ENCODE results near the gene FGF11.

The FGF11 gene

DNA sequence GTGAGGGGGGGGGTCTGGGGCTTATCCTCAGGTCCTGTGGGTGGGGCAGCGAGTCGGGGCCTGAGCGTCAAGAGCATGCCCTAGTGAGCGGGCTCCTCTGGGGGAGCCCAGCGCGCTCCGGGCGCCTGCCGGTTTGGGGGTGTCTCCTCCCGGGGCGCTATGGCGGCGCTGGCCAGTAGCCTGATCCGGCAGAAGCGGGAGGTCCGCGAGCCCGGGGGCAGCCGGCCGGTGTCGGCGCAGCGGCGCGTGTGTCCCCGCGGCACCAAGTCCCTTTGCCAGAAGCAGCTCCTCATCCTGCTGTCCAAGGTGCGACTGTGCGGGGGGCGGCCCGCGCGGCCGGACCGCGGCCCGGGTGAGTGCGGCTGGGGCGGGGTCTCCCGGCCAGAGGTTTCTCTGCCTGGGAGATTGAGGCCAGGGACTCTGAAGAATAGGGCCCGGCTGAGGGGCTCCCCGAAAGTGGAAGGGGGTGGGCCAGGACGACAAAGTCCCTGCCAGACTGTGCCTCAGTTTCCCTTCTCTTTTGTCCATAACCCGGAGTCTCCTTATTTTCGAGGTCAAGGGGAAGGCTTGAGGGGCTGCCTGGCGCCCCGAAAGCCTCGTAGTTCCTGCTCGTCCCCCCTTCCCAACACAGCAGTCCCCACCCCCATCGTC lies at the start of gene FGF11:
FGF11 (plus strand) TSS at position 51 of the 651 bp plus-strand sequence; CDS start at position 160, 109 bp downstream.
- DNase-seq (ENCODE audit: low spot score), result no peak

DNA sequence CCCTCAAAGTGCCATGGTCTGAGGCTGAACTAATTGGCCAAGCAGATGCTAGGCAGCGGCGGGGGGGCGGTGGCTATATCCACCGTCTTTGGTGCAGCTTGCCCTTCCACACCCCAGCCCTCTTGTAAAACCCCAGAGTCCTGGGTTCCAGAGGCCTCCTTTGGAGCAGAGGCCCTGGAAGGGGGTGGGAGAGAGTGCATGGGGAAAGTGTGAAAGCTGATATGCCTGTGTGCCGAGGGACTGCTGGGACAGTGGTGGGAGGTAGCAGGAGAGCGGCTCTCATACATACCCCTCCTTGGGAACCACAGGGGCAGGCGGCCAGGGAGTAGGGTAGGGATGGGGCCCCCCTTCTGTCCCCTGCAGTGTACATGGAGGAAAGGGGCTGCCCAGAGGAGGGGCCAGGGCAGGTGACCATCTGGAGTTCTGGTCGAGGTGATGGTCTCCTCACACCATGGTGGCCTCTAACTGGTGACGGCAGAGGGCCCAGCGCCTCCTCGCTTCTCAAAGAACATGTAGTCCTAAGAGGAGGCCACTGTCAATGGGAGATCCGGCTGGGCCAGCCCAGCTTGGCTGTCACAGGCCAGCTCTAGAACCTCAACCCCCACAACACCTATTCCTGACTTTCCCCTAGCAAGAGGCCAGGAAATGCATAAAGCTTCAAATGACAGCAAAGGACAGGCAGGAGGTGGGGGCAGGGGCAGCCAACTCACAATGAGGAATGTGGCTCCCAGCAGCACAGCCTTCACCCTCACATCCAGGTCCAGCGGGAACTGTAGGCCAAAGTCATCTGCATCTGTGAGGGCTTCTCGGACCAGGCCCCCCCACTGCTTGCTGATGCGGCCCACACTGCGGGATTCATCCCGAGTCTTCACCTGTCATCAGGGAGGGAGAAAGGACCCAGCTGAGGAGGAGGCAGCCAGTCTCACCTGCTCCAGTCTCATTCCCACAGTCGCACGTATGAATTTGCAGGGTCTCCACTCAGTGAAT lies 49.1 kb upstream of the FGF11 start:
- no peak for DNase-seq (ENCODE audit: low spot score)

DNA sequence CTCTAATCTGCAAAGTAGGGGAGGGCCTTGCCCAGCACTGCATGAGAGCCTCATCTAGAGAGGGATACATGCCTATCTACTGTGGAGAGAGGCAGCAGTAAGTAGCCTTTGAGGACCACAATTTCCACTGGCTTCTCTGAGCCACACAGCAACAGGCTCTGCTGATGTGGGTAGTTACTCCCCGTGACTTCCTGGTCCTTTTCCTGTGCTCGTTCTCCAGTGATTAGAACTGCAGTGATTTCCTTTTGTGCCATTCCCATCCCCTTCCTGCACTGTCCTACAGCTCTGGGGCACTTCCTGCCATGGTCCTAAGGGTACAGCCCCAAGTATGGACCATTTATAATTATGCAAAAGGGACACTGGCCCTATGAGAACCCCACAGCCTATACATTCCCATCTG lies 48.0 kb upstream of the FGF11 start:
- no peak for DNase-seq (ENCODE audit: low spot score)

DNA sequence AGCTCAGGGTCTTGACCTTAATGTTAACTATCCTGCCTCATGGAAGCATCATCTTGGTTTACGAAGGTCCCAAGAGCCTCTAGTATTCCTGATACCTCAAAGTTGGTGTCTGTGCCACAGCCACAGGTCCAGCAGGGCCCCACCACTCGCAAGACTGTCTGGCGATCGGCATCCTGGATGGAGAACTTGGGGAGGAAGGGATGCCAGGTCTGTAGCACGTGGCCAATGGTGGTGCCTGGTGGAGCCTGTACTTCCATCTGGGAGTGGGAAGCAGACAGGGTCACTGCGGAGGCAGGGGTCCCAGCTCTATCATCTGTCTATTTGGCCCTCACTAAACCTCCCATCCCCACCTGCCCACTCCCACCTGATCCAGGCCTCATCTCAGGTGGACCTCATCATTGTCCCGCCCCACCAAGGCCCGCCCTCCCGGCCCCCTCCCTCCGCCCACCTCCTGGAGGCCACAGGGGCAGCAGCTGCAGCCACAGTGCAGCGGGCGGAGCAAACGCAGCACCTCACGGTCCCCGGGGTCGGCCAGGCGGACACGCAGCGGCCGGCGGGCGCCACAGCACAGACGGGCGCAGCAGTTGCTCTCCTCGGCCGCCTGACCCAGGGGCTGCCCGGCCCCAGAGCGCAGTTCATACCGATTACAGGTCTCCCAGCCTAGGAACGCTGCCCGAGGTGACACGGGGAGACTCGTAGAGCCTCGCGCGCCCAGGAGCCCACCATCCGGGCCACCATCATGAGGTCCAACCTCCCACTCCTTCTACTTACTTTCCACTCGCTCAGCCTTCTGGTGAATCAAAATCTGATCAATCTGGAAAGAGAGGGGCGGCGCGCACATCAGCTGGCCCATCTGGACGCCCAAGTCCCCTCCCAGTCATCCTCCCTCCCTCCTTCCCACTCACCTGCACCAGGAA lies 46.4 kb upstream of the FGF11 start:
- no peak for DNase-seq (ENCODE audit: low spot score)

DNA sequence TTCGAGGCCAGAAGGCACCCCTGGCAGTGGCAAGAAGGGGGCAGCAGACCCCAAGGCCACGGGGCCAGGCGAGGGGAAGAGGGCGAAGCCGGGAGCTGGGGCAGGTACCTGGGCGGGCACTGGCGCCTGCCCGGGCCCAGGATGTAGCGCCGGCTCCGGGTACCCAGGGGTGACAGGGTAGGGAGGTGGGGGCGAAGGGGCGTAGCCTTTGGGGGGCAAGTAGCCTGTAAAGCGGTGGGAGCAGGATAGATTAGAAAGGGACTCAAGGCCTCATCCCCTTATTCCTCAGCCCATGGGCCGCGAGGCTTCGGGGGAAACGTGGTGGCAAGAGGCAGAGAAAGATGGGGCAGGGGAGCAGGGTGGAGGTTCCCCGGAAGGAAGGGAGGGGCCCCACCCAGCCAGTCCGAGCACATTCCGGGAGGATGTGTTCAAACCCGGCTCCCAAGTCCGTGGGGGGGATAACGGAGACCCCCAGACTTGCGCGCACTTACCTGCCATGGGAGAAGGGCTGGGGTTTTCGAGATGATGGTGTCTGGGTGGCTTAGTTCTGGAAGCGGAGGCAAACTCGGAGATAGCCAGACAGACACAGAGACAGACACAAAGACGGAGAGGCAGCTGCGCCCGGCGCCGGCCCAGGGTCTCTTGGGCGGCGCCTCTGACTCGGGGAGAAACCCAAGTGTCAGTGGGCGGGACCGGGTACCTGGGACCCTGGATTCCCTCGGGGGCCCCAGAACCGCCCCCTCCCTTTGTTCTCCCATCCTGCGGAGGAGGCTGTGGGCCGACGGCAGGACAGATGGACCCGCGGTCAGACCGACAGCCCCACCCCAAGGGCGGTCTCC lies 45.5 kb upstream of the FGF11 start:
- DNase-seq (ENCODE audit: low spot score), result peak; percentile 71

DNA sequence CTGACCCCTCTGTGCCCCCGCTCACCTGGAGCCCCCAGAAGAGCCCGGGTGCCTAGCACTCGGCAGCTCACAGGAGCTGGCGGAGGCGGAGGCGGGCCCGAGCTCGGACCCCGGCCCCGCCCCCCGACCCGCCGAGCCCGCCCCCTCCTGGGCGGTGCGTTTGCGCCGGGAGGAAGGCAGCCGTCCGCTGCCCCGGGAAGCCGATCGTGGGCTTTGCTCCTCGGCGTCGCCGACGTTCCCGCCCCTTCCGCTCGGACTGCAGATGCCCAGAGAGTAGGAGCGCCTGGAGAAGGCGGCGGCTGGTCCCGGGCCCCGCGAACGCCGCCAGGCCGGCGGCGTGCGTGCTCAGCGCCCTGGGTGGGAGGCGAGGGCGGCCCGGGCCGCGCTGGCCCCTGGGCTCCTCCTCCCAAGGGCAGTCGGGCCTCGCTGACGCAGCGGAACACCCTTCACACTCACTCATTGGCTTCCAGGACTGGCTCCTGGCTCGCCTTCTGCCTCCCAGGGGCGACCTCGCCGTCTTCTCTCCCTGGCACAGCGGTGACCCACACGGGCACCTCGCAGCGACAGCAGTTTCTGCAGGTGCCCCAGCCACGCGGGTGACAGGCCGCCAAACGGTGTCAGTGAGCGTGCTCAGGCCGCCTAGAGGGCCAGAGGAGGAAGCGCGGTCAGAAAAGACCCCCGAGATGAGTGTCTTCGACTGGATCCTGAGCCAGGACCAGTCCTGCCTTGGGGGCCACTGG lies 44.7 kb upstream of the FGF11 start, which contains the start of gene PLSCR3:
PLSCR3 (minus strand) TSS at position 74 of the 740 bp plus-strand sequence. CDS start 415 bp downstream, outside the sequence.
- DNase-seq (ENCODE audit: low spot score), result peak; percentile 73

DNA sequence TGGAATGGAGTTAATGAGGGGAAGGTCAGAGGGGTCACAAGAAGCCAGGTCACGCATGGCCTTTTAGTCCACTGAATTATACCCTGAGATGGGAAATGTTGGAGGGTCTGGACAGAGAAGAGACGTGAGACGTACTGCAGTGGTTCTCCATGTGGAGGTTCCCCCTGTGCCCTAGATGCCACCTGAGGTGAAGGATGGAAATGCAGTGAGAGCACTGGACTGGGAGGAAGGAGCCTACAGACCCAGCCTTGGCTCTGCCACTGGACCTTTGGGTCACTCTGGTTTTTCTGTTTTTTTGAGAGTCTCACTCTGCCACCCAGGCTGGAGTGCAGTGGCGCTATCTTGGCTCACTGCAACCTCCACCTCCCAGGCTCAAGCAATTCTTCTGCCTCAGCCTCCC lies 43.2 kb upstream of the FGF11 start:
- no peak for DNase-seq (ENCODE audit: low spot score)

DNA sequence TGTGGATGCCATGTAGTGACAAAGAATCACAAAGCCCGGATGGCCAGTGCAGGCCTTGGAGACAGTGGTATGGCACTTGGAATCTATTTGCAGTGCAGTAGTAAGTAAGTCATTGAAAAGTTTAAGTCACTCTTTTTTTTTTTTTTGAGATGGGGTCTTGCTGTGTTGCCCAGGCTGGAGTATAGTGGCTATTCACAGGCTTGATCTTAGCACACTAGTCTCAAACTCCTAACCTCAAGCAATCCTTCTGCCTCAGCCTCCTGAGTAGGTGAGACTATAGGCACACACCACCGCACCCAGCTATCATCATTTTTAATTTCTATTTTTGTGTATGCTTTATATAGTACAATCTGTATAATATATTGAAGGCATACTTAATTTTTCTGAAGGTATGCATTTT lies 40.7 kb upstream of the FGF11 start:
- DNase-seq (ENCODE audit: low spot score), result no peak

DNA sequence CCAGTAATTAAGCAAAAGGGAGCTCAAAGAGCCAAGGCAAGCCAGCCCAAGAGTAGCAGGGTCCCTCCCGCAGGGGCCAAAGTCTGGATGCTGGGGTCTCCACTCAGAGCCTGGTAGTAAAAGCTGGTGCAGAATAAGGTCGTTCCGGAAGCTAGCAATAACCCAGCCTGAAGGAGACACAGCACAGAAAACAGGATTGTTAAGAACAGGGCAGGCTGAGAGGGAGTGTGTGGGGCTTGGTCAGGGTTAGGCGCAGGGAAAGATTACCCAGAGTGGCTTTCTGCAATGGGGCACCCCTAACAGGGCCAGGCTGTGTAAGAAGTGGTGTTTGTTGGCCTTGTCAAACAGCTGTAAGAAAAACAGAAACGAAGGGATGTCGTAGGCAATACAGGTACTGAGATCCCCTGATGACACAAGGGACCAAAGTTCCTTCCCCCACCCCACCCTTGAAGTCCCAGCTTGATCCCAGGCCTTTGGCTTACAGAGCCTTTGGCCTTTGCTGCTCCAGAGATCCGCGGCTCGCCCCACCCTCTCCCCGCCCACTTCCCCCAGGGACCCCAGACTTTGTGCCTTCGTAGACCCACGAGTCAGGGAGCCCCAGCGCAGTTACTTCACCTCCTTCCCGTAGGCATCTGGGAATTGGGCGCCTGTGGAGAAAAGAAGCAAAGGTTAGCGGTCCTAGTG lies 36.1 kb upstream of the FGF11 start:
- peak; percentile 19 for DNase-seq (ENCODE audit: low spot score)

DNA sequence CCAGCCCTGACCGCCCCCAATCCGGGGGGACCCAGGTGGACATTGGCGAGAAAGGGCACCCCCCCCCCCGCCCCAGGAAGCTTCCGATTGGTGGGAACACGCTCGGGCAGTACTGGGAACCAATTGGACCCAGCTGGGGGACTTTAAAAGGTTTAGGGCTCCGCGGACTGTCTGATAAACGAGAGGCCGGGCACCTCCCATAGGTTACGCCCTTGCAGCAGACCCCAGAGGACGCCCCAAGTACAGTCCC lies 35.7 kb upstream of the FGF11 start:
- no peak for DNase-seq (ENCODE audit: low spot score)

DNA sequence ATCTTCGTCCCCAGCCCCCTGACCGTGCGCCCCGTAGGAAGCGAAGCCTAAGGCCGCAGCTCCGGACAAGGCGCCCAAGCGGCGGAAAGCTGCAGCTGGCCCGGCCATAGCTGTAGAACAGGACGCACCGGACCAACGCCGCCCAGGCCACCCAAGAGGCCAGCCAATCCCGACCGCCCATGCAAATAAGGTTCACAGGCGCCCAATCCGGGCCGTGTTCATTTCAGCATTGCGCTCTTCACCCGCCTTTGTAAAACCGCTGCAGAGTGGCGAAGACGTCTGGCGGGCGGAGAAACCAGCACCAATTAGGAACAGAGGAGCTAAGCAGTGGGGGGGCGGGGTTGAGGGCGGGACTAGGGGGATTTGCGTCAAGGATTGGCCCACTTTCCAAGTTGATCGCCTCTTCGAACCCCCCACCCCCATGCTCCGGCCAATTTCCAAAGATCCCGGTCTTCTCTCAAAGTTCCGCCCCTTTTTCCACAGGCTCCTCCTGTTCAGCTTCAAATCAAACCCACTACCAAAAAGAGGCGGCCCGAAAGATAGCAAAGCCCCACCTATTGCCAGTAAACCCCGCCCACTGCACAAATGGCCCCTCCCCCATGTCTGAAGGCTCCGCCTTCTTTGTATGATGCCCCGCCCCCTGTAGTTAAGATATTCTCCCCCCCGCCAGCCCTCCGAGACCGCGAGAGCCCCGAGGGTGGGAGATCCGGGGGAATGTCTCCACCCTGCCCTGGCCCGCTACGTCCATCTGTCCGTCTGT lies 35.2 kb upstream of the FGF11 start, which contains the start of gene TMEM256:
TMEM256 (minus strand) TSS at position 121 of the 760 bp plus-strand sequence; CDS start at position 108, 13 bp downstream.
- DNase-seq (ENCODE audit: low spot score), result peak; percentile 95

DNA sequence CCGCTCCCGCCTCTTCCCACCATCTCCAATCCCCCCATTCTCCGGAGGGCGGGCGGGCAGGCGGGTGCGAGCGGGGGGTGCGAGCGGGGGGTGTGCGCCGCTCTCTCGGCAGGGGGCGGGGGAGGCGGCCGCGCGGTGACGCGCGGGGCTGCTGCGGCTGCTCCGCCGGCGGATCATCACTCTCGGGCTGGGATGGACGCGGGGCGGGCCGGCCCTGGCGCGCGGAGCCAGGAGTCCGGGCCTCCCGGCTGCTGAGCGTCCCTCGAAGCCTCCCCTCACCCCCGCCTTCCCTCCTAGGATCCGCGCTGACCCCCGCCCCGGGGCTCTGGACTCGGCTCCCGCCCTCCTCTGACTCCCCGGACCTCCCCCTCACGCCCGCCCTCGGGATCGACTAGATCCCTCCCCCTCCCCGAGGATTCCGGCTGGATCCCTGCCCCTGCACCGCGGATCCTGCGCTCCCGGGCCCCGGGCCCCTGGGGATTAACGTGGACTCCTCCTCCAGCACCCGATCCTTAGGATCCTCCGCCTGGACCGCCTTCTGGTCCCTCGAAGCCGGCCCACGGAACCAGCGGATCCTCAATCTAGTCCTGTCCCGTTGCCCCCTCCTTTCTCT lies 34.5 kb upstream of the FGF11 start:
- DNase-seq (ENCODE audit: low spot score), result no peak

DNA sequence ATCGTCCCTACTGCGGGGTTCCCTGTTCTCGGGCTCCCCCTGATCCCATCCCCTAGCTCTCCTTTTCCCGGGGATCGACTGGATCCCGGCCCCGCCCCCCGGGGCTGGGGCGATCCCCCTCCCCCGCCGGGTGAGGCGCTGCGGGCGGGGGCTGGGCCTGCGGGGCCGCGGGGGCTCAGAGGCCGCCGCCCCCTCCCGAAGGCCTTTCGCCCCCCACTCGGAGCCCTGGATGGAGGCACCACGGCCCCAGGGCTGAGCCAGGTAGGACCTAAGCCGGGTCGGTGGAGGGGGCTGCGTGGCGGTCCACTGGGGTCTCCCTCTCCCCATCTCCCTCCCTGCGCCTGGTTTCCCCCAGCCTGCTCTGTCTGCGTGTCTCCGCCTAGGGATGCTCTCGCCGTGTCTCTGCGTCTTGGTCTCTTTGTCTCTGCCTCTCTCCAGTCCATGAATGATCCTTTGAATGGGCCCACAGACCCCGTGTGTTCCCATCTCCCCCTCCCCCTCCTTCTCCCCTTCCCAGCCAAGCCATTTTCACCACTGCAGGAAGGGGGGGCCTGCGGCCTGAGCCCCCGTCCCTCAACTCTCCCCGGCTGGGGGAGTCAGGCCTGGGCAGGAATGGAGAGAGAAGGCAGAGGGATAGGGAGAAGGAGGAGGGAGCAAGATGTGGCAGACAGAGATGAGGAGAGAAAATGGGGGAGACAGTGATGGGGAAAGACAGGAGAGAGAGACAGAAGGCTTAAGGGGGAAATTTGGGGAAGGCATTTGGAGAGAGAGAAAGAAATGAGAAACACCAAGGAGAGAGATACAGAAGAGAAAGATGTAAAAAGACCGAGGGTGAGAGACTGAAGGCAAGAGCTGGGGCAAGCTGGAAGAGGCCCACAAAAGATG lies 33.7 kb upstream of the FGF11 start:
- no peak for DNase-seq (ENCODE audit: low spot score)

DNA sequence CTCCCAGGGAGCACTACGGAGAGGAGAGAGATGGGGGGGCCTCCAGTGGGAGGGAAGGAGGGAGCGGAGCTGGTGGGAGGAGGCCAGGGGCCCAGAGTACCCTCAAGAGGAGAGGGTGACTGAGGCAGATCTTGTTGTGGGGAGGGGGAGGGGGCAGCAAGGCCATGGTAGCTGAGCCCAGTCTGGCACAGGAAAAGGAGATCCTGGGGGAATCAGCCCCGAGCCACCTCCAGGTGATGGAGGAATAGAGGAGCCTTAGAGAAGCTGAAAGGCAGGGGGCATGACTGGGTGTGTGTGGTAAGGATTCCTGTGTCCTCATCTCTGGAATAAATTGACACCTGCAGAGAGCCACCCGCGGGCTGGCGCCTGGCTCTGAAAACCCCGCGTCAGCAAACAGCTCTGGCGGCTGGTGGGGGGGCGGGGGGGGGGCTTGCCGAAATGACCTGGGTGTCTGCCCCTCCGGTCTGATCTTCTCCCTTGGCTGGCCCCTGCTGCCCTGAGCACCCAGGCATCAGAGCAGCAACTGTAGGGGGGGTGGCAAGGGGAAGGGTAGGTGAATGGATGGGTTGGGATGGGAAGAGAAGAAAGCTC lies 33.0 kb upstream of the FGF11 start:
- DNase-seq (ENCODE audit: low spot score), result no peak

DNA sequence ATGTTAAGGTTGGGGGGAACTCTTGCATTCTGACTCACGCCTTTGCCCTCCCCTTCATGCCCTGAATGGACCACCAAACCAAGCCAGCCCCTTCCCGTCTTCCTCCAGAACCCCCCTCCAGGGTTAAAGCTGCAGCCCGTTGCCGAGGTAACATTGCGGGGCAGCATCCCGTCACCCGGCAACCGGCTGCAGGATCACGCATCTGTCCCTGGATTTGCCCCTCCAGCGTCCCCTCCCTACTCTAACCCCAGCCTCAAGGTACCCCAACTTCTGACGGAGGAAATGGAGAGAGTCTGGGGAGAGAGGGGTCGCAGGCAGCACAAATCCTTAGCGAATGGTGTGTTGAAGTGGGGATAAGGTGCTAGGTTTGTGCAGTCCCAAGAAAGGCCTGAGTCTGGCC lies 32.2 kb upstream of the FGF11 start:
- DNase-seq (ENCODE audit: low spot score), result no peak

DNA sequence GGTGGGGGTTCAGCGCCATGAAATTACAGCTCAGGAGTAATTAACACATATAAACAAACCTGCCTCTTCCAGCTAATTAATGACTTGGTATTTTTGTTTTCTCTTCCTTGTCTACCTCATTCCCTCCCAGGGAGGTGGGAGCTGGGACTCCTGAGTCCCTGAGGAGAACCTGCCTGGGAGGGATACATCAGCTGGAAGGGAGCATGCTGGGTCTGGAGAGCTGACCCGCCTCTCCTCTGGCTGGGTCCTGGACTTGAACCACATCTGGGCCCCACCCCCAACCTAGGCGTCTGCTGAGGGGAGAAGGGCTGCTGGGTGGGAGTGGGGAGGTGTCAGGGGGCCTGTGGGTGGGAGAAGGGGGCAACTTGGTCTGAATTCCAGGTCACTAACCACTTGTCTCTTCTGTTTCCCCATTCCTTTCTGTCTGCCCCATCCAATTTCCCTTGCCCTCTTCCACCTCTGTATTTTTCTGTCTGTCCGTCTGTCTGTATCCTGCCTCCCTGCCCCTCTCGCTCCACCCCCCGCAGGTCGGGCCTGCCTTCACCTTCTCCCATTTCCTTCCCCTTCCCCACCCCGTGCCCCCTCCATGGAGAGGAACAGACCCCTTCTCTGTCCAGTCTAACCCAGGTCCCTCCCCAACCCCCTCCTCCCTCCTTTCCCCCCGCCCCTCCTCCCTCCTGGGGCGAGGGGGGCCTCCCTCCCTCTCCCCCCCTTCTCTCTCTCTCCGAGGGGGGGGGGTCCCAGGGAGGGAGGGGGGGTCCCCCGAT lies 31.6 kb upstream of the FGF11 start, which contains the start of gene NLGN2:
NLGN2 (plus strand) TSS at position 361 of the 767 bp plus-strand sequence. CDS start 411 bp downstream, outside the sequence.
- DNase-seq (ENCODE audit: low spot score), result no peak

All from NAMALWA (cell line).